HFF-Myc (cell line): ENCODE results near the gene FHIT.
"Not testable (repeated sequence)": the region's sequence is repeated elsewhere in the genome, so short reads cannot be mapped to it uniquely, and the experiment has no call there.

Experiments used
- DNase-seq: peaks from one replicate; pipeline ENCODE4 v3.0.0-alpha.2; 2011; ENCODE audit warnings: low read depth; ENCODE audit errors: extremely low read depth
- H3K4me3 ChIP-seq: replicated peaks from 2 replicates; pipeline ENCODE4 v1.5.1; 2011; ENCODE audit warnings: low read depth, mild to moderate bottlenecking, control low read depth, low read length
- CTCF ChIP-seq: IDR thresholded peaks from 2 replicates; pipeline ENCODE4 v1.5.1; 2012; ENCODE audit warnings: mild to moderate bottlenecking, low read depth, low read length, control low read depth; ENCODE audit errors: missing control alignments

The FHIT gene

GRCh38 chr3:61194892-61195538 is 56.2 kb downstream of the FHIT start:
- no peak overlapping the region for H3K4me3 ChIP-seq
- DNase-seq = no peak
- no peak for TF ChIP-seq CTCF

GRCh38 chr3:61192222-61192621 is 59.0 kb downstream of the FHIT start:
- no peak for TF ChIP-seq CTCF
- H3K4me3 ChIP-seq = no peak overlapping the region
- DNase-seq = no peak

GRCh38 chr3:61190205-61190604 is 61.0 kb downstream of the FHIT start:
- DNase-seq, H3K4me3 ChIP-seq: not testable (repeated sequence)

GRCh38 chr3:61186030-61186429 is 65.2 kb downstream of the FHIT start:
- no peak overlapping the region for H3K4me3 ChIP-seq
- TF ChIP-seq CTCF = no peak
- no peak for DNase-seq

- no peak for TF ChIP-seq CTCF
- no peak overlapping the region for H3K4me3 ChIP-seq
- DNase-seq = no peak
Measured at GRCh38 chr3:61184956-61185355, 66.3 kb downstream of the FHIT start.

- TF ChIP-seq CTCF = no peak
- DNase-seq = no peak
Measured at GRCh38 chr3:61182662-61183061, 68.6 kb downstream of the FHIT start.

GRCh38 chr3:61181874-61182273 is 69.4 kb downstream of the FHIT start:
- no peak for TF ChIP-seq CTCF
- no peak for DNase-seq
- H3K4me3 ChIP-seq = no peak overlapping the region

More at GRCh38 chr3:61182662-61183061, 68.6 kb downstream of the FHIT start:
- no peak overlapping the region for H3K4me3 ChIP-seq
